Urinary bladder (tissue), 4 donors: ENCODE results near the gene TSHR. TPM values are rescaled to one million over a fixed set of nuclear protein-coding genes. Genes with fewer than 3 reads are reported as not detected.

Experiments
- DNase-seq: peaks from one replicate; pipeline ENCODE4 v3.0.0-alpha.2; 2015; ENCODE audit errors: extremely low spot score
- H3K27ac ChIP-seq: one replicate; pipeline ENCODE4 v1.5.1; 2013; ENCODE audit warnings: low read depth, mild to moderate bottlenecking, moderate library complexity
- H3K36me3 ChIP-seq: one replicate; pipeline ENCODE4 v1.6.1; 2013; ENCODE audit warnings: mild to moderate bottlenecking, moderate library complexity; ENCODE audit not compliant: insufficient read depth
- H3K4me1 ChIP-seq: one replicate; pipeline ENCODE4 v1.6.1; 2013; ENCODE audit warnings: mild to moderate bottlenecking, moderate library complexity; ENCODE audit not compliant: insufficient read depth
- H3K4me3 ChIP-seq: one replicate; pipeline ENCODE4 v1.5.1; 2013; ENCODE audit warnings: low read depth, low read length
- WGBS: extraction: QIAGEN DNeasy Blood & Tissue Kit; methylation state at CpG from one replicate; pipeline ENCODE4 v1.1.7; 2013; 5-methylcytosine and 5-hydroxymethylcytosine counted together
- polyA plus RNA-seq: library from polyadenylated mRNA; stranded (reverse); fragments of 200-250 nt; gene quantifications from one replicate; pipeline ENCODE4 v1.2.3, GENCODE V29; 2013
- total RNA-seq: library from RNA; depleted of rRNA; stranded (reverse); fragments of >200 nt; gene quantifications from one replicate; pipeline ENCODE4 v1.2.3, GENCODE V29; 2014
- donor health status: healthy with polysubstance abuse.
- donor health status: healthy.

Gene TSHR
- total and polyA plus RNA-seq, 2 donors, result 0.16 to 1.1 TPM

DNA sequence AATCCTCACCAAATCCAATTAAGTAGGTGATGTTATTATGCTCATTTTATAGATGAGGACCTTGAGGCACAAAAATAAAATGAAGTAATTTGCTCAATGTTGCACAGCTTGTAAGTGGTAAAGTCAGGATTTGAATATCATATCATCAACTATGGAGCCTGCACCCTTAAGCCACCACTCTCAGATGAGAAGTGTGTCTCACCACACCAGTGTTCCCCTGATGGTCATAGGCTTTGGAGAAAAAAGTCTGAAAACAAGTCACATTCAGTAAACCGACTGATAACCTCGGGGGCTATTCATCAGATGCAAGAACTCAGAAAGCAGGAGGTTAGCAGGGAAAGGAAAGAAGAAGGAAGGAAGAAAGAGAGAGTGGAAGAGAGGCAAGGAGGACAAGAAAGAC lies 2.8 kb downstream of the TSHR start:
- Histone ChIP-seq H3K27ac (no peak overlapping the region), H3K36me3 (no peaks in the 10 kb centered on the region), H3K4me3 (no peak overlapping the region), H3K4me1 (no peaks in the 10 kb centered on the region)
- DNase-seq, result no peak
- WGBS, result 77% methylated on average over 2 of the region's 2 CpGs

GRCh38 chr14:80958939-80959338 lies 3.5 kb downstream of the TSHR start:
- 67% methylated on average over 3 of the region's 3 CpGs for WGBS
- DNase-seq, result no peak
- Histone ChIP-seq H3K4me3 (no peak overlapping the region), H3K27ac (no peak overlapping the region), H3K4me1 (no peaks in the 10 kb centered on the region), H3K36me3 (no peaks in the 10 kb centered on the region)

GRCh38 chr14:80959496-80959895 lies 4.1 kb downstream of the TSHR start:
- H3K4me3 ChIP-seq, result no peak overlapping the region
- H3K36me3 ChIP-seq, result no peaks in the 10 kb centered on the region
- DNase-seq, result no peak
- H3K4me1 ChIP-seq, result no peaks in the 10 kb centered on the region
- 77% methylated on average over 4 of the region's 4 CpGs for WGBS
- H3K27ac ChIP-seq, result no peak overlapping the region

DNA sequence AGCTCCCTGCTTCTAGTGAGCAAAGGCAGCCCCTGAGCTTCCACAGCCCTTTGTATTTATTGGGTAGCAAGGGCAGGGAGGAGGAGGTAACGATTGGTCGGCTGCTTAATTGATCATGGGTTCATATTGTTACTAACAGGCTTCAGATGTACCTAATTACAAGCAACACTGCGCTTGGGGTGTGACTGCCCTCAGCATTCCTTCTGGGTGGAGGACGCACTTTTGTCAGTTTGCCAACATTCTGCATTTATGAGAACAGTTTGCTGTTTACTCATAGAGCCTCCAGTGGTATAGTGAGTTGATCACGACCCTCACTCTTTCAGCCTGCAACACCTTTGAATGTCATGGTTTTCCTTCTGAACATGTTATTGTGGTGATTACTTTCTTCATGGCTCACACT lies 9.6 kb downstream of the TSHR start:
- H3K27ac ChIP-seq, result no peak overlapping the region
- no peaks in the 10 kb centered on the region for H3K36me3 ChIP-seq
- H3K4me1 ChIP-seq, result no peaks in the 10 kb centered on the region
- DNase-seq, result no peak
- H3K4me3 ChIP-seq, result no peak overlapping the region
- WGBS, result 57% methylated on average over 5 of the region's 5 CpGs

- H3K27ac ChIP-seq, result no peak overlapping the region
- WGBS, result 20% methylated on average over 5 of the region's 5 CpGs
- no peaks in the 10 kb centered on the region for H3K36me3 ChIP-seq
- H3K4me1 ChIP-seq, result no peaks in the 10 kb centered on the region
- DNase-seq, result no peak
- H3K4me3 ChIP-seq, result no peak overlapping the region
These were observed 18.7 kb downstream of the TSHR start for GRCh38 chr14:80973931-80974641.

DNA sequence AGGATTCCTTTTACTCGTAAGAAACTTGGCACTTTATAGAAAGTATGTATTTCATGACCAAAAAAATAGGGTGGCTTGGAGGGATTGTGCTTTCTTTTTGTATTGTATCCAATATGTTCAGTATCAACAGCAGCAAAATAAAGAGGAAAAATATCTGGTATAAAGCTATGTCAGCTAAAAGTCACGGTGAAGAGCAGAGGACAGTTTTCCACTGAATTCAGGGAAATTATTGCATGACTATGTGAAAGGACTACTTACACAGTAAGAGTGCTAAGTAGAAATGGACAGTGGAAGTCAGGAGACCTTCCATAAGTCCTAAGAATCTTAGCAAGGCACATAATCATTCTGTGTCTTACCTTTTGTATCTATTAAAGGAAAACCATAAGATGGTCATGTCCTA lies 19.3 kb downstream of the TSHR start:
- Histone ChIP-seq H3K27ac (no peak overlapping the region), H3K36me3 (no peaks in the 10 kb centered on the region), H3K4me3 (no peak overlapping the region), H3K4me1 (no peaks in the 10 kb centered on the region)
- no peak for DNase-seq
- 27% methylated on average over 2 of the region's 2 CpGs for WGBS

GRCh38 chr14:80977221-80977620 lies 21.8 kb downstream of the TSHR start:
- Histone ChIP-seq H3K27ac (no peak overlapping the region), H3K4me1 (no peaks in the 10 kb centered on the region), H3K4me3 (no peak overlapping the region), H3K36me3 (no peaks in the 10 kb centered on the region)
- DNase-seq, result no peak

DNA sequence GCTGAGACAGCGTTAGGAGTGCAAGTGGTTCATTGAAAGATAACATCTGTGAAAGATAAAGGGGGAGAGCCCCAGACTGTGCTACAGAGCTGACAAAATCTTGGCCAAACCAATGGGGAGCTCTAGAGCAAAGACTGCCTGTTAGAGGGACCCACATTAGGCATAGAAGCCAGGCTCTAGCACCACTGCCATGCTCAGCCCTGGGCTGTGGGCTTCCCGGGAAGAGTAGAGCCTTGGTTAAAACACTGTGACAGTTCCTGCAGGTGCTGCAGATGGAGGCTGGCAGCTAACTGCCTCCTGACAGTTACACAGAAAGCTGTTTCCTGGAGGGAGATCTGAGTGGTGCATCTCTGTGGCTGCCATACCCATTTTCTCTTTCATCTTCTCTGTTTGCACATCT lies 23.0 kb downstream of the TSHR start:
- H3K36me3 ChIP-seq, result no peaks in the 10 kb centered on the region
- 54% methylated on average over 2 of the region's 2 CpGs for WGBS
- H3K27ac ChIP-seq, result no peak overlapping the region
- H3K4me3 ChIP-seq, result no peak overlapping the region
- no peak for DNase-seq
- H3K4me1 ChIP-seq, result no peaks in the 10 kb centered on the region

- 82% methylated on average over 2 of the region's 2 CpGs for WGBS
- Histone ChIP-seq H3K27ac (no peak overlapping the region), H3K36me3 (no peaks in the 10 kb centered on the region), H3K4me3 (no peak overlapping the region), H3K4me1 (no peaks in the 10 kb centered on the region)
- DNase-seq, result no peak
These were observed 24.5 kb downstream of the TSHR start for GRCh38 chr14:80979951-80980350.

- WGBS, result 64% methylated on average over 3 of the region's 3 CpGs
- Histone ChIP-seq H3K36me3 (no peaks in the 10 kb centered on the region), H3K27ac (no peak overlapping the region), H3K4me1 (no peaks in the 10 kb centered on the region), H3K4me3 (no peak overlapping the region)
- no peak for DNase-seq
These were observed 25.7 kb downstream of the TSHR start for GRCh38 chr14:80981156-80981555.

DNA sequence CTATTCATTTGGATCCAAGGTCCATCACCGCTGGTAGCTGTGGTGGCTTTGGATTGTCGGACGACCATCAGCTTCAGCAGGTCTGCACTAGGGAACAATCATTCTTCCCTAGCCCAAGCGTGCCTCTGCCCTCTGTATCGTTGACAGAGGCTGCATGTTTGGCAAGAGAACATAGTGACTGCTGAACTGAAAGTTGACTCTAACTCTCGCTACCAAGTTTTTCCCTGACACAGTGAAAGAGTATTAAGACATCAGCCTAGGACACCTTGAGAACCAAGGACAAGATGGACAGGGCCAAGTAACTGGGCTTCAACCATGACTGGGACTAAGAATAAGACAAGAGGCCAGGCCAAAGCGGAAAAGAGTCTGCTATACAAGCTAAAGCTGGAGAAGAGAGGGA lies 26.3 kb downstream of the TSHR start:
- Histone ChIP-seq H3K4me3 (no peak overlapping the region), H3K27ac (no peak overlapping the region), H3K4me1 (no peaks in the 10 kb centered on the region), H3K36me3 (no peaks in the 10 kb centered on the region)
- DNase-seq, result no peak
- WGBS, result 93% methylated on average over 7 of the region's 7 CpGs

DNA sequence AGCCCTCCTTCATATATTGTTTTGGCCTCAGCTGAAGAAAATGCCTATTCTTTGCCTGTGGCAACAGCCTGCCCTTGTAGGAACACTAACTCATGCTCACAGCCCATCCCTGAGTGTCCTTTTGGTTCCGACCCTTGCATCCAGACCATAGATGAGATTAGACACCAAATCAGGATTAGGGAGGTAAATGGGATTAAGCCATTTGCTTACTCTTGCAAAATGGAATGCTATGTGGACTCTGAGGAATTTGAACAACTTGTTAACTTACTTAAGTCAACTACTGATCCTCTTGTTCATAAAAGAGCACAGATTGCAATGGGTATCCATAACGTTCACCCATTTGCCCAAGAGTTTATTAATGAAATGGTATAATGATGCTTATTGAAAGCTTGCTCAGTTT lies 27.3 kb downstream of the TSHR start:
- no peak overlapping the region for H3K27ac ChIP-seq
- DNase-seq, result no peak
- no peaks in the 10 kb centered on the region for H3K36me3 ChIP-seq
- H3K4me3 ChIP-seq, result no peak overlapping the region
- 80% methylated on average over 2 of the region's 2 CpGs for WGBS
- H3K4me1 ChIP-seq, result no peaks in the 10 kb centered on the region

GRCh38 chr14:80987235-80988032 lies 32.0 kb downstream of the TSHR start:
- Histone ChIP-seq H3K36me3 (no peaks in the 10 kb centered on the region), H3K4me3 (no peak overlapping the region), H3K4me1 (no peaks in the 10 kb centered on the region), H3K27ac (no peak overlapping the region)
- 37% methylated on average over 6 of the region's 6 CpGs for WGBS
- peak; percentile 35 for DNase-seq

DNA sequence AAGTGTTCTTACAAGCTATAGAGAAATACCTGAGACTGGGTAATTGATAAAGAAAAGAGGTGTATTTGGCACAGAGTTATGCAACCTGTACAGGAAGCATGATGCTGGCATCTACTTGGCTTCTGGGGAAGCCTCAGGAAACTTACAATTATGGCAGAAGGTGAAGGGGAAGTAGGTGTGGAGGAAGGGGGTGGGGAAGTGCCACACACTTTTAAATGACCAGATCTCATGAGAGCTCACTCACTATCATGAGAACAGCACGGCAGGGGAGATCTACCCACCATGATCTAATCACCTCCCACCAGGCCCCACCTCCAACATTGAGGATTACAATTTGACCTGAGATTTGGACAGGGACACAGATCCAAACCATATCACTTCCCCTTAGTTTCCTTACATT lies 32.8 kb downstream of the TSHR start:
- no peak overlapping the region for H3K4me3 ChIP-seq
- H3K4me1 ChIP-seq, result no peaks in the 10 kb centered on the region
- no peak for DNase-seq
- no peaks in the 10 kb centered on the region for H3K36me3 ChIP-seq
- H3K27ac ChIP-seq, result no peak overlapping the region
- WGBS, result 48% methylated on average over 1 of the region's 1 CpG
